NCI-H146 treated with DMSO at 0.1 percent for 48 hours (cell line): Measurements from ENCODE around the gene THEM5.

Experiments
- DNase-seq: peaks from one replicate; lab custom pipeline; 2025; ENCODE audit not compliant: unreplicated experiment; lab: John Stamatoyannopoulos, UW

THEM5 gene

DNA sequence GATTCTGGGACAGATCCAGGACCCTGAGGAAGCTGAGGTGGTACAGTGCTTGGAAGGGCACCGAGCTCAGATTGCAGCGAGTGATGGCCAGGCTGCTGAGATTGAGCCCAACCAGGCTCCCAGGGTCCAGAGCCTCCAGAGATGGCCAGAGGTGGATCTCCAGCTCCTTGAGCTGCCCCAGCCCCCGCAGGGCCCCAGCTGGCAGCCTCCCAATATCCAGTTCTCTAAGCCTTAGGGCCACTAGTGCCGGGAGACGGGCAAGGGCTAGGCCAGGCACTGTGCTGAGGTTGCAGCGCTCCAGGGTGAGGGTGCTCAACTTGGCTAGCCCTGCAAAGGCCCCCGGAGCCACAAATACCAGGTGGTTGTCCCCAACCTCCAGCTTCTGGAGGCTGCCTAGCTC, 51.7 kb downstream of the THEM5 start:
- DNase-seq = no peak

DNA sequence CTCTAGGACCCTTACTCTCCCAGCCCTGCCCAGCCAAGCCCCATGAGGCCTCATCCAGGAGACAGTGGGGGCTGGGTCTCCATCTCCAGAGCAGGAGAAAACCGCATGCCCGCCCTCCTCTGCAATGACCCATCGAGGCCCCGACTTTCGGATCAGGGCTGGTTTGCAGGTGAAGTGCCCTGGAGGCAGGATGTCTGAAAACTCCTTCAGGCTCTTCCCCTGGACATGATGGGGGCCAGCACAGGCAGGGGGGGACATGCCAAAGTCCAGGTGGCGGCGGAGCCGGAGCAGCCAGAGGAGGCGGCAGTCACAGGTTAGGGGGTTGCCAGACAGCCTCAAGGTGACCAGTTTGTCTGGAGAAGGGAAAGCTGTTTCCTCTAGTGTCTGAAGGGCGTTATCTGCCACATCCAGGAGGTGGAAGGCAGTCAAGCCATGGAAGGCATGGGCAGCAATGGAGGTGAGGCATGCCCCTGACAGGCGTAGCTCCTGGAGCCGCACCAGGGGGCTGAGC, 52.1 kb downstream of the THEM5 start:
- no peak for DNase-seq

DNA sequence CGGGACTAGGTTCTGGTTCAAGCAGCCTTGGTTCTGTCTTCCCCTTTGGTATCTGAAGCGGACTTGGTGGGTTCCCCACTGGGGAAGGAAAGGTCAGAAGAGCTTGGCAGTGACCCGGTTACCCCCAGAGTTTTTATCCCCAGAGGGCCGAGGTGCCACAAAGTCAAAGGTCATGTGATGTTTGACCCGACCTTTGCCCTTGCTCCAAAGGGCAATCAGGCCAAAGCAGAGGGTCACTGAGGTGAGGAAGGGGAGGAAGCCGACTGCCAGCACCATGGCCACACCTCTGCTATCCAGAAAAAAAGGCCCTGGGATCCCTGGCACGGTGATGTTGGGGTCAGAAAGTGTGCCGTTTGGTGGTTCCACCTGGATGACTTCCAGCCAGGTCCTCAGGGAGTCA, 52.7 kb downstream of the THEM5 start:
- no peak for DNase-seq

DNA sequence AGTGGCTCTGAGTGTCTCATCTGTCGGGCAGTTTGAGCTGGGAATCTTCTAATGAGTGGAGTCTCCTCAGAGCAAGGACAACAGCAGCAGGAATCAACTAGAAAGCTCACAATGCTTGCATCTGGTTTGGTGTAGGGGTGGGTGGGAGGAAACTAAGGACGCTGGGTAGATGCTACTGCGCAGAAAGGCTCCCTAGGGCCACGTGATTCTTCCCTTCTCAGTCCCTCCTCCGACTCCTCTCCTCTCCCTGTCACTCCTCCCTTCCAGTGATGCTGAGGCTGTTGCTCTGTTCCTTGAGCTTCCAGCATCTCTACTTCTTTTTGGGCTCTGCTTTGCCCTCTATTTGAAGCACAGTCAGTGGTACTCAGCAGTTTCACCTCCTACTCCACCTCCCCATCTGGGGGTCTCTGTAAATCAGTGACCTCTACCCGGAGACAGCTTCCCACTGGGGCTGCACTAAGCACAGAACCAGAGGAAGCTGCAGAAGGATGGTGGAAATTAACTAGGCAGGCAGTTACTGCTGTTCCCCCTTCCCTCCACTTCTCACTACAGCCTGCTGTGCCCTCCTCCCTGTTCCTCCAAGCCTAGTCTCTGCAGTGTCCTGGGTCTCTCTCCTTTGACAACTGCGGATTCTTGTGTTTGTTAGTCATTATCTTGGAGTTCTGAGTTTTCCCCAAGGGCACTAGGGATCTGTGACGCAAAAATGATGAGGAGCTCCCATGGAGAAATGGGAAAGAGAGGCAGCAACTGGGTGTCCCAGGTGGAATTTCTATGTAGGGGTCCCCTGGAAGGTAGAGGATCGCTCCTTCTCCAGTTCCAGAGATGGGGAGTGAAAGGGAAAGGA, 54.1 kb downstream of the THEM5 start:
- no peak for DNase-seq

DNA sequence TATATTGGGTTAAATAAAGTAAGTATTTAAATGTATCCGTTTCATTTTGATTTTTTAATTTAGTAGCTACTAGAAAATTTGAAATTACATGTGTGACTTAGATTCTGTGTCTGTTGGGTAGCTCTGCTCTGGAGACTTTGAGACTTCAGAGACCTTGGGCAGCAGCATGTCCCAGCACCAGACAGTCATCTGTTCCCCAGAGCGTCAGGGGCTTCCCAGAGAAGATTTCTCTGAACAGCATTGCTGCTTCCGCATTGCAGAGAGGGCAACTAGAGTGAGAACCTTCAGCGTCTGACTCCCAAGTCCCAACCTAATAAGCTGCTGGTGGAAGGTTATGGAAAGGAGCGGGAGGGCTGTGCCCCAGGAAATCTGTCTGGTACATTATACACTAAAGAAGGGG, 54.9 kb downstream of the THEM5 start:
- DNase-seq = no peak
